Measurements from ENCODE around the gene OPN5.

- TF ChIP-seq POLR2AphosphoS5 (IDR thresholded peaks at IDR 0.05; ENCODE audit: insufficient read depth, low read depth, low read length) = no peak
- no peak for TF ChIP-seq EZH2 (IDR thresholded peaks at IDR 0.05; ENCODE audit: borderline replicate concordance, low read depth, low read length, severe bottlenecking)
- no peak for TF ChIP-seq CTCF (IDR thresholded peaks at IDR 0.05; ENCODE audit: extremely low read depth in 1 of 2, insufficient read depth in 1 of 2, low read depth in 1 of 2, low read length in 2 of 2)
- no peak for TF ChIP-seq POLR2A (IDR thresholded peaks at IDR 0.05; ENCODE audit: low read depth, low read length)
- TF ChIP-seq FOS (IDR thresholded peaks at IDR 0.05; ENCODE audit: borderline replicate concordance, insufficient read depth, low read length) = no peak
- no peak for TF ChIP-seq JUN (IDR thresholded peaks at IDR 0.05; ENCODE audit: borderline replicate concordance, insufficient read depth, insufficient read length, low read depth)
- TF ChIP-seq MYC (IDR thresholded peaks at IDR 0.05; ENCODE audit: low read depth, low read length) = no peak
Measured at GRCh38 chr6:47773005-47773404, 8.8 kb upstream of the OPN5 start.

All from endothelial cell of umbilical vein (primary cell).